Subcutaneous abdominal adipose tissue (tissue), 5 donors: ENCODE results near the gene PRKCZ.

ENCODE experiments used
- H3K27ac ChIP-seq: one replicate; pipeline ENCODE4 v1.7.0; 2013; ENCODE audit warnings: low read depth, mild to moderate bottlenecking, inconsistent platforms, low read length, moderate library complexity
- H3K27me3 ChIP-seq, 5 donors: one replicate each; pipeline ENCODE4 v1.7.0; 2013; ENCODE audit warnings: low read length in 5 of 5, inconsistent platforms in 1 of 5; ENCODE audit not compliant: control insufficient read depth in 5 of 5, insufficient read depth in 4 of 5
- H3K36me3 ChIP-seq, 5 donors: one replicate each; pipeline ENCODE4 v1.7.0; 2013; ENCODE audit warnings: low read length in 5 of 5; ENCODE audit not compliant: control insufficient read depth in 5 of 5, insufficient read depth in 5 of 5
- H3K4me1 ChIP-seq, 5 donors: one replicate each; pipeline ENCODE4 v1.7.0; 2013; ENCODE audit warnings: low read length in 5 of 5, mild to moderate bottlenecking in 3 of 5, moderate library complexity in 1 of 5; ENCODE audit not compliant: control insufficient read depth in 5 of 5, insufficient read depth in 5 of 5
- H3K4me3 ChIP-seq, 5 donors: one replicate each; pipeline ENCODE4 v1.7.0; 2013; ENCODE audit warnings: low read length in 5 of 5, low read depth in 1 of 5
- H3K9ac ChIP-seq, 5 donors: one replicate each; pipeline ENCODE4 v1.7.0; 2013; ENCODE audit warnings: low read length in 5 of 5, mild to moderate bottlenecking in 4 of 5, moderate library complexity in 3 of 5
- H3K9me3 ChIP-seq, 5 donors: one replicate each; pipeline ENCODE4 v1.7.0; 2013; ENCODE audit warnings: low read length in 5 of 5; ENCODE audit not compliant: control insufficient read depth in 5 of 5
- donor health status: healthy.
- donor health status: healthy.
- donor health status: healthy.
- donor health status: healthy.
- donor health status: healthy.

The PRKCZ gene

GRCh38 chr1:2159124-2159523 lies 108.9 kb downstream of the PRKCZ start:
- H3K4me3 ChIP-seq, result no peak overlapping the region
- H3K27ac ChIP-seq, result no peak overlapping the region

GRCh38 chr1:2160451-2161300 lies 110.5 kb downstream of the PRKCZ start:
- H3K4me1 ChIP-seq, result no peaks in the 10 kb centered on the region
- peaks cover 0 to 12% (median 0%) of the 10 kb centered on the region in 5 donors for H3K9me3 ChIP-seq
- peaks cover 0 to 5% (median 0%) of the 10 kb centered on the region in 5 donors for H3K27me3 ChIP-seq
- no peaks in the 10 kb centered on the region for H3K36me3 ChIP-seq
- no peak overlapping the region for H3K27ac ChIP-seq
- H3K9ac ChIP-seq, result no peak overlapping the region
- no peak overlapping the region for H3K4me3 ChIP-seq

More at GRCh38 chr1:2159124-2159523, 108.9 kb downstream of the PRKCZ start:
- H3K9ac ChIP-seq, result no peak overlapping the region
- H3K27me3 ChIP-seq, result peaks cover 0 to 5% (median 2%) of the 10 kb centered on the region in 5 donors
- H3K36me3 ChIP-seq, result no peaks in the 10 kb centered on the region
- peaks cover 0 to 8% (median 0%) of the 10 kb centered on the region in 5 donors for H3K9me3 ChIP-seq
- no peaks in the 10 kb centered on the region for H3K4me1 ChIP-seq

GRCh38 chr1:2163205-2163604 lies 113.0 kb downstream of the PRKCZ start:
- no peak overlapping the region for H3K27ac ChIP-seq
- no peak overlapping the region for H3K9ac ChIP-seq
- H3K36me3 ChIP-seq, result no peaks in the 10 kb centered on the region
- H3K27me3 ChIP-seq, result peaks cover 0 to 7% (median 0%) of the 10 kb centered on the region in 5 donors
- H3K4me1 ChIP-seq, result no peaks in the 10 kb centered on the region
- H3K9me3 ChIP-seq, result peaks cover 0 to 12% (median 0%) of the 10 kb centered on the region in 5 donors
- H3K4me3 ChIP-seq, result no peak overlapping the region

- Histone ChIP-seq H3K4me1 (no peaks in the 10 kb centered on the region), H3K27me3 (peaks cover 0 to 13% (median 6%) of the 10 kb centered on the region in 5 donors), H3K9ac (no peak overlapping the region), H3K9me3 (peaks cover 0 to 12% (median 0%) of the 10 kb centered on the region in 5 donors), H3K4me3 (no peak overlapping the region), H3K36me3 (no peaks in the 10 kb centered on the region), H3K27ac (no peak overlapping the region)
These were observed 115.4 kb downstream of the PRKCZ start for GRCh38 chr1:2165646-2166045.

- Histone ChIP-seq H3K9ac (no peak overlapping the region), H3K27me3 (peaks cover 0 to 12% (median 4%) of the 10 kb centered on the region in 5 donors), H3K4me1 (no peaks in the 10 kb centered on the region), H3K27ac (no peak overlapping the region), H3K9me3 (peaks cover 0 to 12% (median 0%) of the 10 kb centered on the region in 5 donors), H3K4me3 (no peak overlapping the region), H3K36me3 (no peaks in the 10 kb centered on the region)
These were observed 116.0 kb downstream of the PRKCZ start for GRCh38 chr1:2166254-2166653.

- H3K27me3 ChIP-seq, result peaks cover 0 to 9% (median 4%) of the 10 kb centered on the region in 5 donors
- H3K9ac ChIP-seq, result no peak overlapping the region
- no peak overlapping the region for H3K27ac ChIP-seq
- H3K4me3 ChIP-seq, result no peak overlapping the region
- peaks cover 0 to 12% (median 0%) of the 10 kb centered on the region in 5 donors for H3K9me3 ChIP-seq
- no peaks in the 10 kb centered on the region for H3K36me3 ChIP-seq
- H3K4me1 ChIP-seq, result no peaks in the 10 kb centered on the region
These were observed 116.5 kb downstream of the PRKCZ start for GRCh38 chr1:2166695-2167094.

- H3K9me3 ChIP-seq, result peaks cover 0 to 11% (median 0%) of the 10 kb centered on the region in 5 donors
- no peak overlapping the region for H3K27ac ChIP-seq
- H3K36me3 ChIP-seq, result no peaks in the 10 kb centered on the region
- no peak overlapping the region for H3K4me3 ChIP-seq
- H3K27me3 ChIP-seq, result peaks cover 0 to 16% (median 4%) of the 10 kb centered on the region in 5 donors
- H3K4me1 ChIP-seq, result no peaks in the 10 kb centered on the region
- H3K9ac ChIP-seq, result no peak overlapping the region
These were observed 117.9 kb downstream of the PRKCZ start for GRCh38 chr1:2168090-2168489.

- Histone ChIP-seq H3K9ac (no peak overlapping the region), H3K27ac (no peak overlapping the region), H3K36me3 (no peaks in the 10 kb centered on the region), H3K9me3 (peaks cover 0 to 8% (median 0%) of the 10 kb centered on the region in 5 donors), H3K27me3 (peaks cover 0 to 16% (median 4%) of the 10 kb centered on the region in 5 donors), H3K4me3 (no peak overlapping the region), H3K4me1 (no peaks in the 10 kb centered on the region)
These were observed 118.3 kb downstream of the PRKCZ start for GRCh38 chr1:2168535-2168934.

GRCh38 chr1:2169200-2169836 lies 119.1 kb downstream of the PRKCZ start:
- Histone ChIP-seq H3K27me3 (peaks cover 0 to 18% (median 4%) of the 10 kb centered on the region in 5 donors), H3K36me3 (no peaks in the 10 kb centered on the region), H3K4me1 (peaks cover 0 to 3% (median under 1%) of the 10 kb centered on the region in 5 donors), H3K4me3 (no peak overlapping the region), H3K9me3 (peaks cover 0 to 3% (median 0%) of the 10 kb centered on the region in 5 donors), H3K9ac (no peak overlapping the region), H3K27ac (no peak overlapping the region)

- Histone ChIP-seq H3K4me1 (peaks cover 0 to 10% (median 7%) of the 10 kb centered on the region in 5 donors), H3K9me3 (no peaks in the 10 kb centered on the region), H3K4me3 (no peak overlapping the region), H3K27me3 (peaks cover 0 to 18% (median 4%) of the 10 kb centered on the region in 5 donors), H3K36me3 (no peaks in the 10 kb centered on the region), H3K9ac (no peak overlapping the region), H3K27ac (no peak overlapping the region)
These were observed 120.0 kb downstream of the PRKCZ start for GRCh38 chr1:2170211-2170610.
